Effector CD4-positive, alpha-beta T cell (primary cell): Measurements from ENCODE around the gene CD1B.
"Not testable (repeated sequence)": the region's sequence is repeated elsewhere in the genome, so short reads cannot be mapped to it uniquely, and the experiment has no call there.

Experiments used
- DNase-seq: peaks from one replicate; pipeline ENCODE4 v3.0.0-alpha.2; 2020

CD1B gene

DNA sequence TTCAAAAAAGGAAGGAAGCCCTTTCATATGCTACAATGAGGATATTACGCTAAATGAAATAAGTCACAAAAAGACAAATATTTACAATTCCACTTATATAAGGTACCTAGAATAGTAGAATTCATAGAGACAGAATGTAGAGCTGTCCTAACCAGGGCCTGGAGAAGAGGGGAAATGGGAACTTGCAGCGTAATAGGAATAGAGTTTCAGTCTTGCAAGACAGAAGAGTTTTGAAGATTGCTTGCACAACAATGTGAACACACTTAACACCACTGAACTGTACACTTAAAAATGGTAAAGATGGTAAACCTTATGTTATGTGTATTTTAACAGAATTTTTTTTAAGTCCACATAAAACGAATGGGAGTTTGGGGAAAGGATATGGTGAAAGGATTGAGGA, 2.9 kb downstream of the CD1B start:
- DNase-seq = no peak

DNA sequence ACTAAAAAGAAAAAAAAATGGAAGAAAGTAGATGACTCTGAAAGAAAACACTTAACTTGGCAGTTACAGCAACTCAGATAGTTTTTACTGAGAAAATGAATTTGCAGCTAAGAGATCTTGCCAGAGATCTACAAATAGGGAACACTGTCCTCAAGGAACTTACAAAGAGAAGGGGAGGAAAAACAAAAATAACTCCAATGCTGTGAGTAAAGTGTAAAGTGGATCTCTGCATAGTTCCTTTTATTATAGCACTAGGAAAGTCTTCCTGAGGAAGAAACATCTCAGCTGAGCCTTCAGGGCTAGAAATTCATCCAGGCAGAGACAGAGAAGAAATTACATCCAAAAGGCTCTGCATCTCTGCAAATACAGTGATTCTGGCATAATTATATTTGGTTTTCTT, 3.9 kb downstream of the CD1B start:
- no peak for DNase-seq

DNA sequence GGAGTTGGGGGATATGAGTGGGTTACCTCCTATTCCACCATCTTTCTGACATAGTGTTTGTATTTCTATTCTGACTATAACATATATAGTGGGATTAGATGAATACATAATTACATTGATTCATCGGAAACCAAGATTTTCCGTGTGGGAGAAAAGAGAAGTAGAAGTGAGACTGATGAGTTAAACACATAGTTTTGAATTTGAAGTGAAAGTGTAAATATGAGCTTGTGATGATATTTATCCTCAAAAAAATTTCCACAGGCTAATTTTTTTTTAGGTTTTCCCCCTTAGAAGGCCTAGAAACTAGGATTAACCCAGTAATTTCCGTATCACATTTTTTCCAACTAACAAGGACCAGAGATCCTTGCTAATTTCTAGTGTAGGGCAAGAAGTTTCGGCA, 6.9 kb downstream of the CD1B start:
- DNase-seq = no peak

DNA sequence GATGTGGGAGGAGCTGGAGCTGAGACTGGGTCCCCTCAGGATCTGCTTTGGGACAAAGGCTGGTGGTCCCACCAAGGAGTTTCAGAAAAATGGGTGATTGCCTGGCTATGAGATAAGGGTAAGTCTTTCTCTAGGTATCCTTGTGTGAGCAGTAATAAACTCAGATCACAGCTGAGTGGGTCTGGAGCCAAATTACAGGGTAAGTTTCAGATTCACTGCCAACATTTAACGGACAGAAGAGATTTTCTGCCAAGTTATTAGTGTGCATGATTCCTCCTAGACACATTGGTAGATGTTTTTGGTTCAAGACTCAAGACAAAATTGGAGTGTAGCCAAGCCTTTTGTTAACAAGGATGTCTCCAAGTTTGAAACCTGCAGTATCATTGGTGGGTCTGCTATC, 7.5 kb downstream of the CD1B start:
- no peak for DNase-seq

DNA sequence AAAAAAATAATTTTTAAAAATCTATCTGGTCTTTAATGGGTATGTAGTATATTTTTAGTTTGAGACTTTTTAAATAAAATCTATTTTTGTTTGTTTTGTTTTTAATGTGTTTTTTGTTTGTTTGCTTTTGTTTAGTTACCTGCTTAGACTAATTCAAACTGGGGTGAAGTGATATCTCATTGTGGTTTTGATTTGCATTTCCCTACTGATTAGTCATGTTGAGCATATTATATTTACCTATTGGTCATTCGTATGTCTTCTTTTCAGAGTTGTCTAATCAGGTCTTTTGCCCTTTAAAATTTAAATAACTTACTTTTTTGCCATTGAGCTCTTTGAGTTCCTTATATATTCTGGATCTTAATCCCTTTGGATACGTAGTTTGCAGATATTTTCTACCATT, 20.3 kb downstream of the CD1B start:
- DNase-seq = no peak

DNA sequence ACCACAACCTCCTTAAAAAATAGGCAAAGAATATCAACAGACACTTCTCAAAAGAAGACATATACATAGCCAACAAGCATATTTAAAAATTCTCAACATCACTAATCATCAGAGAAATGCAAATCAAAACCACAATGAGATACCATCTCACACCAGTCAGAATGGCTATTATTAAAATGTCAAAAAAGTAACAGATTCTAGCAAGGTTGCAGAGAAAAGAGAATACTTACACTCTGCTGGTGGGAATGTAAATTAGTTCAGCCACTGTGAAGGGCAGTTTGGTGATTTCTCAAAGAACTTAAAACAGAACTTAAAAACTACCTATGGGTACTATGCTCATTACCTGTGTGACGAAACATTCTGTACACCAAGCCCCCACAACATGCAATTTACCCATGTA, 20.7 kb downstream of the CD1B start:
- DNase-seq = no peak

DNA sequence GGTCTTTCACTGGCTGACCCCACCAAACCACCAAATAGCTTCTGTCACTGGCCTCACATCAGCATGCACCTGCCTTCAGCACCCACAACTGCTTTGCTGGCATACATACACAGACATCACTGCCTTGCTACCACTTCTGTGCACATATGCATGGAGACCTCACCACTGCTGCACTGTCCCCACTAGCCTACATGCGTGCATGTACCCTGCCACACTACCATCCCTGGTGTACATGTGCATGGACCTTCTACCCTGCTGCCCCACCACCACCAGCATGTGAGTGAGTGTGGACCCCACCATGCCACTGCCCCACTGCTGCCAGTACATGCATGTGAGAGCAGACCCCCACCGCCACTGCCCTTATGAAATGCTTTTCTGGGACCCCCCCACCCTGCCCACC, 35.5 kb downstream of the CD1B start:
- DNase-seq = no peak

DNA sequence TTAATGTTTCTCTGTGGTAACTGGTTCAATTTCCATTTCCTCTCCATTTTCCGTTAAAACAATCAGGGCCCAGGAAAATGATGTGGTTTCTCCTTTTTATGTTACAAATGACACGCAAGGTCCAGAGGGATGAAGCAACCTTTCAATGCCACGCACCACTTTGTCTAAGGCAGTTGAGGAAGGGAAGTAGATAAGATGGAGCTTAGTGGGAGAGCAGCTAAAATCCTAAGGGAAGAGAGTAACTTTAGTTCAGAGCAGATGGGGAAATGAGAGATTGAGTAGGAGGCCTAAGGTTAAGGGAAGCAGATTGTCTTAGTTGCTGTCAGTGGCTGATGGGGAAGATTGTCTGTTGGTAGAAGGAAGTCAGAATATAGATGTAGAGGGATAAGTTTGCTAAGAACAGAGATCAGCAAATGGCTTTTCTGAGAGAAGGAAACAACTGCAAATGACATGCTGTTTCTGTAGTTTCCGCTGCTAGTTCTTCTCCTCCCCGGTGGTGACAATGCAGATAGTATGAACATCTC, 40.9 kb downstream of the CD1B start:
- no peak for DNase-seq

DNA sequence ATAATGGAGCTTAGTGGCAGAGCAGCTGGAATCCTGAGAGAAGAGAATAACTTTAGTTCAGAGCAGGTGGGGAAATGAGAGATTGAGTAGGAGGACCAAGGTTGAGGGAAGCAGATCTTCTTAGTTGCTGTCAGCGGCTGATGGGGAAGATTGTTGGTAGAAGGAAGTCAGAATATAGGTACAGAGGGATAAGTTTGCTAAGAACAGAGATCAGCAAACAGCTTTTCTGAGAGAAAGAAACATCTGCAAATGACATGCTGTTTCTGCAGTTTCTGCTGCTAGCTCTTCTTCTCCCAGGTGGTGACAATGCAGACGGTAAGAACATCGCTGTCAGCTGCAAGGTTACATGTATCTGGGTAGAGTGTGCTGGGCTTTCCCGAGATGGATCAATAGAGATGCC, 41.5 kb downstream of the CD1B start, which contains the start of gene CD1C:
Gene CD1C (plus strand): TSS at position 113 of the 400 bp plus-strand sequence. CDS start 142 bp downstream, at position 255.
- DNase-seq = no peak

DNA sequence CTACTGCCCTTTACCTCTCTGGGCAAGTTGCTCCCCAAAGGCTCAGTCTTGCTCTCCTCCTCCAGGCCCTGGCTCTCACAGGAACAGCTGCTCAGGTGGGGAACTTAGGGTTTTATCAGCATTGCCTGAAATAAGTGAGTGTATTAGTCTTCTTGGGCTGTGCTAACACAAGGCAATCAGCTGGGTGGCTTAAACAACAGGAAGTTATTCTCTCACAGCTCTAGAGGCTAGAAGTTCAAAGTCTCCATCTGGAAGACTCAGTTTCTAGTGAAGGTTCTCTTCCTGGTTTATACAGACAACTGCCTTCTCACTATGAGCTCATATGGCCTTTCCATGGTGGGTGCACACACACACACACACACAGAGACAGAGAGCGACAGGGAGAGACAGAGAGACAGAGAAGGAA, 44.4 kb downstream of the CD1B start:
- DNase-seq = no peak

DNA sequence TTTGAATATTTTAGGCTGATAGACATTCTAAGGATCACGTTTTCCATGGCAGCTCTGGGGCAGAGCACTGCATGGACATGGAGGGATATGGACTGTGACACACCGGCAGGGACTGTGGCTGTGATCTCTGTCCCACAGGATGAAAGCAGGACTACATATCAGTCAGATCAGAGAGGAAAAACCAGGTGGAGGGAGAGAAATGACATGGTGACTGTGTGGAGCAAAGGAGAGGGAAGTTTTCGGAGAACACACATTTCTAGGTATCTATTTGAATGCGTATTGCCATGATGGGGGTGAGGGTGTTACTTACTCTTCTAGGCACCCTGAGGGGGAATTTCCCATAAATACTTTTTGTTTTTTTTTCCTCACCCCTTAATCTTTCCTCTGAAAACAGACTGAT, 44.8 kb downstream of the CD1B start:
- DNase-seq = no peak

DNA sequence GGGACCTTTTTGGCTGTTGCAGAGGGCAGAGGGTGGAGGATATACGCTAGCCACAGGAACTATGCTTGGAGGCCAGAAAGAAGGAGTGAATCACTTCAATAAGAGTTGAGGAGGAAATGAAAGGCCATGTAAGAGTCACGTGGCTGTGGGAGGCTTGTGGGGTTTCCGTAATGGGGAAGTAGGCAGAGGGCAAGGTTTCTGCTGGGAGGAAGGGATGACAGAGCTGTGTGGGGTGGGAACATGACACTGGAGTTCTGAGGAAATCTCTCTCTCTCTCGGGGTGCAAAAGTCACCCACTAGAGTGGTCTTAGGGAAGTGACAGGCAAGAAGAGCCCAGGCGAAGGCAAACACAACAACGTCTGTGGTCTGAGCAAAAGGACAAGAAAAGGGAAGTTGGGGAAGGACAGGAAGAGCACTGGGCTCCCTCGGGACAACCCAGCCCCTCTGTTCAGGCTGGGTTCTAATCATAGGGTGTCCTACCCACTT, 45.5 kb downstream of the CD1B start:
- no peak for DNase-seq

DNA sequence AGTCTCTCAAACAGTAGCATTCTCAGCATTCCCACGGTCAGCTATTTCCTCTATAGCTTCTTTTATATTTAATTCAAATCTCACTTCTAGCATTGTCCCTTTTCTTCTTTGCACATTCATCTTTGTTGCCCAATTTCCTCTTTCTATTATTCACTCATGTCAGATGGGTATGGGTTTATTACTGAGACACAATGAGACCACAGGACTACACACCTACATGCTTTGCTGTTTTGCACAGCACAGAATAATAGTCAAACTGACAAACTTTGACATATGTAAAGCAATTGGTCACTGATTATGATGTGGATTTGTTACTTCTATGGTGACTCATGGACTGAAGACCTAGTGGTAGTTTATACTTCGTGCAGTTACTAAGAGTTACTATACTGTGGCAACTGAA, 47.4 kb downstream of the CD1B start:
- DNase-seq = no peak

DNA sequence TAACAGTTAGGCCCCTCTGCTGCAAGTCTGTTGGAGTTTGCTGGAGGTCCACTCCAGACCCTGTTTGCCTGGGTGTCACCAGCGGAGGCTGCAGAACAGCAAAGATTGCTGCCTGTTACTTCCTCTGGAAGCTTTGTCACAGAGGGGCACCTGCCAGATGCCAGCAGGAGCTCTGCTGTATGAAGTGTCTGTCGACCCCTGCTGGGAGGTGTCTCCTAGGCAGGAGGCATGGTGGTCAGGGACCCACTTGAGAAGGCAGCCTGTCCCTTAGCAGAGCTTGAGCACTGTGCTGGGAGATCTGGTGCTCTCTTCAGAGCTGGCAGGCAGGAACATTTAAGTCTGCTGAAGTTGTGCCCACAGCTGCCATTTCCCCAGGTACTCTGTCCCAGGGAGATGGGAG, 48.9 kb downstream of the CD1B start:
- DNase-seq = not testable (repeated sequence)
